G401.6 (cell line): ENCODE results near the gene PTPN2.
A peak's percentile ranks its signal among the peaks of the same experiment; 100 is the strongest.
"Not testable (repeated sequence)": the region's sequence is repeated elsewhere in the genome, so short reads cannot be mapped to it uniquely, and the experiment has no call there.

Source experiments
- FAIRE-seq: peaks from 2 replicates; lab custom pipeline; 2012; peaks lifted over from hg19 to GRCh38; lab: Jason Lieb, UNC

Gene PTPN2

GRCh38 chr18:12891561-12891960 lies 7.5 kb upstream of the PTPN2 start:
- FAIRE-seq = no peak

GRCh38 chr18:12890964-12891363 lies 6.9 kb upstream of the PTPN2 start:
- no peak for FAIRE-seq

- no peak for FAIRE-seq
These were observed 2.6 kb upstream of the PTPN2 start for GRCh38 chr18:12886498-12887126.

- FAIRE-seq = no peak
These were observed 1.5 kb upstream of the PTPN2 start for GRCh38 chr18:12885500-12885899.

- no peak for FAIRE-seq
These were observed 628 bp upstream of the PTPN2 start for GRCh38 chr18:12884406-12885323.

GRCh38 chr18:12883372-12883683 lies 709 bp downstream of the PTPN2 start:
- FAIRE-seq = no peak

GRCh38 chr18:12882453-12883371 lies 1.3 kb downstream of the PTPN2 start:
- no peak for FAIRE-seq

- FAIRE-seq = no peak
These were observed 3.5 kb downstream of the PTPN2 start for GRCh38 chr18:12880541-12880910.

- no peak for FAIRE-seq
These were observed 4.0 kb downstream of the PTPN2 start for GRCh38 chr18:12879840-12880540.

- FAIRE-seq = not testable (repeated sequence)
These were observed 9.0 kb downstream of the PTPN2 start for GRCh38 chr18:12874992-12875391.

GRCh38 chr18:12873961-12874567 lies 10.0 kb downstream of the PTPN2 start:
- FAIRE-seq = not testable (repeated sequence)

GRCh38 chr18:12872408-12872807 lies 11.6 kb downstream of the PTPN2 start:
- FAIRE-seq = no peak

GRCh38 chr18:12868576-12868975 lies 15.5 kb downstream of the PTPN2 start:
- no peak for FAIRE-seq

GRCh38 chr18:12867441-12868123 lies 16.5 kb downstream of the PTPN2 start:
- FAIRE-seq = no peak

- peak; percentile 8 for FAIRE-seq
These were observed 20.3 kb downstream of the PTPN2 start for GRCh38 chr18:12863687-12864216.

GRCh38 chr18:12862874-12863482 lies 21.1 kb downstream of the PTPN2 start:
- FAIRE-seq = no peak

GRCh38 chr18:12862467-12862866 lies 21.6 kb downstream of the PTPN2 start:
- no peak for FAIRE-seq

GRCh38 chr18:12861637-12862036 lies 22.4 kb downstream of the PTPN2 start:
- FAIRE-seq = no peak

GRCh38 chr18:12860530-12860929 lies 23.5 kb downstream of the PTPN2 start:
- no peak for FAIRE-seq

- no peak for FAIRE-seq
These were observed 25.0 kb downstream of the PTPN2 start for GRCh38 chr18:12858991-12859390.
